ENCODE measurements around the gene SH3RF3.

DNA sequence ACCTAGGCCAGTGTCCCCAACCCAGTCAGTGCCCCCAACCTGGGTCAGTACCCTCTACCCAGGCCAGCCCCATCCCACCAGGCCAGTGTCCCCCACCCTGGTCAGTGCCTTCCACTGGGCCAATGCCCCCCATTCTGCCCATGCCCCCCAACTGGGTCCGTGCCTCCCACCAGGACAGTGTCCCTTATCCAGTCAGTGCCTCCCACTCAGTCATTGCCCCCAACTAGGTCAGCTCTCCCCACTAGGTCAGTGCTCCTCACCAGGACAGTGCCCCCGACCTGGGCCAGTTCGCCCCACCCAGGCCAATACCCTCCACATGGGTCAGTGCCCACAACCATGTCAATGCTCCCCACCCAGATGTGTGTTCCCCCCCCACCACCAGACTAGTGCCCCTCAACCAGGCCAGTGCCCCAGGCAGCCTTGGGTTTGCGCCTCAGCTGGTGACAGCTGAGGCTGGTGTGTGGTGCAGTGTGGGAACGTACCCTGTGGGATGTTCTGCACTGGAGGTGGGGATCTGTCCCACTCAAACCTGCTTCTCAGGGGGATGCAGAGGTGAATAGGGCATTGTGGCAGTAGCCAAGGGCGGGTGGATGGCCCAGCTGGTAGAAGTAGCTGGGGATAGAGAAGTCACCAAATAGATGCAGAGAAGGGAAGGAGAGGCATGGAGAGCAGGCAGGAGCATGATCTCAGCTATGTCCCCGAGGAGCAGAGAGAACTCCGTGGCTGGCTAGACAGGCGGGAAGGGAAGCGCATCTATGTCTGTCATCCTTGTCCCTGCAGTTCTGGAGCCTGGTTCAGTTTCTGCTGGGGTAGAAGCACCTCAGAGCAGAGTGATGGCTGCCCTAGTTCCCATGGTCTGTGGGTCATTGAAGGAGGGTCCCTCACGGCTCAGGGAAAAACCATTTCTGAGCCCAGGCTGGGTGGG, 168.8 kb downstream of the SH3RF3 start:
- TF ChIP-seq, protein P1, sequence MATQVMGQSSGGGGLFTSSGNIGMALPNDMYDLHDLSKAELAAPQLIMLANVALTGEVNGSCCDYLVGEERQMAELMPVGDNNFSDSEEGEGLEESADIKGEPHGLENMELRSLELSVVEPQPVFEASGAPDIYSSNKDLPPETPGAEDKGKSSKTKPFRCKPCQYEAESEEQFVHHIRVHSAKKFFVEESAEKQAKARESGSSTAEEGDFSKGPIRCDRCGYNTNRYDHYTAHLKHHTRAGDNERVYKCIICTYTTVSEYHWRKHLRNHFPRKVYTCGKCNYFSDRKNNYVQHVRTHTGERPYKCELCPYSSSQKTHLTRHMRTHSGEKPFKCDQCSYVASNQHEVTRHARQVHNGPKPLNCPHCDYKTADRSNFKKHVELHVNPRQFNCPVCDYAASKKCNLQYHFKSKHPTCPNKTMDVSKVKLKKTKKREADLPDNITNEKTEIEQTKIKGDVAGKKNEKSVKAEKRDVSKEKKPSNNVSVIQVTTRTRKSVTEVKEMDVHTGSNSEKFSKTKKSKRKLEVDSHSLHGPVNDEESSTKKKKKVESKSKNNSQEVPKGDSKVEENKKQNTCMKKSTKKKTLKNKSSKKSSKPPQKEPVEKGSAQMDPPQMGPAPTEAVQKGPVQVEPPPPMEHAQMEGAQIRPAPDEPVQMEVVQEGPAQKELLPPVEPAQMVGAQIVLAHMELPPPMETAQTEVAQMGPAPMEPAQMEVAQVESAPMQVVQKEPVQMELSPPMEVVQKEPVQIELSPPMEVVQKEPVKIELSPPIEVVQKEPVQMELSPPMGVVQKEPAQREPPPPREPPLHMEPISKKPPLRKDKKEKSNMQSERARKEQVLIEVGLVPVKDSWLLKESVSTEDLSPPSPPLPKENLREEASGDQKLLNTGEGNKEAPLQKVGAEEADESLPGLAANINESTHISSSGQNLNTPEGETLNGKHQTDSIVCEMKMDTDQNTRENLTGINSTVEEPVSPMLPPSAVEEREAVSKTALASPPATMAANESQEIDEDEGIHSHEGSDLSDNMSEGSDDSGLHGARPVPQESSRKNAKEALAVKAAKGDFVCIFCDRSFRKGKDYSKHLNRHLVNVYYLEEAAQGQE (IDR thresholded peaks at IDR 0.05; ENCODE audit: borderline replicate concordance in 1 of 2, low read depth in 1 of 2, low read length in 2 of 2), result no peak
- TF ChIP-seq ZNF572 (CRISPR knock-in tag; IDR thresholded peaks at IDR 0.05), result no peak
- TF ChIP-seq, protein P2, sequence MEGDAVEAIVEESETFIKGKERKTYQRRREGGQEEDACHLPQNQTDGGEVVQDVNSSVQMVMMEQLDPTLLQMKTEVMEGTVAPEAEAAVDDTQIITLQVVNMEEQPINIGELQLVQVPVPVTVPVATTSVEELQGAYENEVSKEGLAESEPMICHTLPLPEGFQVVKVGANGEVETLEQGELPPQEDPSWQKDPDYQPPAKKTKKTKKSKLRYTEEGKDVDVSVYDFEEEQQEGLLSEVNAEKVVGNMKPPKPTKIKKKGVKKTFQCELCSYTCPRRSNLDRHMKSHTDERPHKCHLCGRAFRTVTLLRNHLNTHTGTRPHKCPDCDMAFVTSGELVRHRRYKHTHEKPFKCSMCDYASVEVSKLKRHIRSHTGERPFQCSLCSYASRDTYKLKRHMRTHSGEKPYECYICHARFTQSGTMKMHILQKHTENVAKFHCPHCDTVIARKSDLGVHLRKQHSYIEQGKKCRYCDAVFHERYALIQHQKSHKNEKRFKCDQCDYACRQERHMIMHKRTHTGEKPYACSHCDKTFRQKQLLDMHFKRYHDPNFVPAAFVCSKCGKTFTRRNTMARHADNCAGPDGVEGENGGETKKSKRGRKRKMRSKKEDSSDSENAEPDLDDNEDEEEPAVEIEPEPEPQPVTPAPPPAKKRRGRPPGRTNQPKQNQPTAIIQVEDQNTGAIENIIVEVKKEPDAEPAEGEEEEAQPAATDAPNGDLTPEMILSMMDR (CRISPR knock-in tag; IDR thresholded peaks at IDR 0.05), result no peak
- TF ChIP-seq HNF4A (CRISPR knock-in tag; IDR thresholded peaks at IDR 0.05), result no peak
- no peak for TF ChIP-seq RFX5 (IDR thresholded peaks at IDR 0.05; ENCODE audit: low read depth, low read length)
- TF ChIP-seq PRPF4 (IDR thresholded peaks at IDR 0.05; ENCODE audit: low read depth, low read length, poor library complexity, severe bottlenecking), result no peak
- TF ChIP-seq TAF1 (CRISPR knock-in tag; IDR thresholded peaks at IDR 0.05), result no peak
- no peak for TF ChIP-seq NPAS2 (CRISPR knock-in tag; IDR thresholded peaks at IDR 0.05; ENCODE audit: borderline replicate concordance)
- TF ChIP-seq YY1 (IDR thresholded peaks at IDR 0.05; ENCODE audit: insufficient read depth, insufficient replicate concordance, low read depth, low read length), result no peak
- no peak for TF ChIP-seq ZFP1 (CRISPR knock-in tag; IDR thresholded peaks at IDR 0.05)
- TF ChIP-seq SIN3A (IDR thresholded peaks at IDR 0.05; ENCODE audit: borderline replicate concordance, low read depth, low read length), result no peak
- no peak for TF ChIP-seq SYNCRIP (IDR thresholded peaks at IDR 0.05; ENCODE audit: insufficient read depth, low read depth, low read length)
- no peak for TF ChIP-seq ZNF260 (CRISPR knock-in tag; IDR thresholded peaks at IDR 0.05; ENCODE audit: borderline replicate concordance, low read depth)
- TF ChIP-seq, protein P3, sequence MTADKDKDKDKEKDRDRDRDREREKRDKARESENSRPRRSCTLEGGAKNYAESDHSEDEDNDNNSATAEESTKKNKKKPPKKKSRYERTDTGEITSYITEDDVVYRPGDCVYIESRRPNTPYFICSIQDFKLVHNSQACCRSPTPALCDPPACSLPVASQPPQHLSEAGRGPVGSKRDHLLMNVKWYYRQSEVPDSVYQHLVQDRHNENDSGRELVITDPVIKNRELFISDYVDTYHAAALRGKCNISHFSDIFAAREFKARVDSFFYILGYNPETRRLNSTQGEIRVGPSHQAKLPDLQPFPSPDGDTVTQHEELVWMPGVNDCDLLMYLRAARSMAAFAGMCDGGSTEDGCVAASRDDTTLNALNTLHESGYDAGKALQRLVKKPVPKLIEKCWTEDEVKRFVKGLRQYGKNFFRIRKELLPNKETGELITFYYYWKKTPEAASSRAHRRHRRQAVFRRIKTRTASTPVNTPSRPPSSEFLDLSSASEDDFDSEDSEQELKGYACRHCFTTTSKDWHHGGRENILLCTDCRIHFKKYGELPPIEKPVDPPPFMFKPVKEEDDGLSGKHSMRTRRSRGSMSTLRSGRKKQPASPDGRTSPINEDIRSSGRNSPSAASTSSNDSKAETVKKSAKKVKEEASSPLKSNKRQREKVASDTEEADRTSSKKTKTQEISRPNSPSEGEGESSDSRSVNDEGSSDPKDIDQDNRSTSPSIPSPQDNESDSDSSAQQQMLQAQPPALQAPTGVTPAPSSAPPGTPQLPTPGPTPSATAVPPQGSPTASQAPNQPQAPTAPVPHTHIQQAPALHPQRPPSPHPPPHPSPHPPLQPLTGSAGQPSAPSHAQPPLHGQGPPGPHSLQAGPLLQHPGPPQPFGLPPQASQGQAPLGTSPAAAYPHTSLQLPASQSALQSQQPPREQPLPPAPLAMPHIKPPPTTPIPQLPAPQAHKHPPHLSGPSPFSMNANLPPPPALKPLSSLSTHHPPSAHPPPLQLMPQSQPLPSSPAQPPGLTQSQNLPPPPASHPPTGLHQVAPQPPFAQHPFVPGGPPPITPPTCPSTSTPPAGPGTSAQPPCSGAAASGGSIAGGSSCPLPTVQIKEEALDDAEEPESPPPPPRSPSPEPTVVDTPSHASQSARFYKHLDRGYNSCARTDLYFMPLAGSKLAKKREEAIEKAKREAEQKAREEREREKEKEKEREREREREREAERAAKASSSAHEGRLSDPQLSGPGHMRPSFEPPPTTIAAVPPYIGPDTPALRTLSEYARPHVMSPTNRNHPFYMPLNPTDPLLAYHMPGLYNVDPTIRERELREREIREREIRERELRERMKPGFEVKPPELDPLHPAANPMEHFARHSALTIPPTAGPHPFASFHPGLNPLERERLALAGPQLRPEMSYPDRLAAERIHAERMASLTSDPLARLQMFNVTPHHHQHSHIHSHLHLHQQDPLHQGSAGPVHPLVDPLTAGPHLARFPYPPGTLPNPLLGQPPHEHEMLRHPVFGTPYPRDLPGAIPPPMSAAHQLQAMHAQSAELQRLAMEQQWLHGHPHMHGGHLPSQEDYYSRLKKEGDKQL (CRISPR knock-in tag; IDR thresholded peaks at IDR 0.05; ENCODE audit: low read depth), result no peak
